GM19240 (cell line): ENCODE measurements around the gene CNGB1.
"Not testable (repeated sequence)": the region's sequence is repeated elsewhere in the genome, so short reads cannot be mapped to it uniquely, and the experiment has no call there.

ENCODE experiments used
- DNase-seq: peaks from one replicate; pipeline ENCODE4 v3.0.0; 2011; ENCODE audit warnings: low spot score; ENCODE audit not compliant: insufficient read length

The CNGB1 gene

GRCh38 chr16:57938484-57938883, 32.4 kb downstream of the CNGB1 start:
- no peak for DNase-seq

DNA sequence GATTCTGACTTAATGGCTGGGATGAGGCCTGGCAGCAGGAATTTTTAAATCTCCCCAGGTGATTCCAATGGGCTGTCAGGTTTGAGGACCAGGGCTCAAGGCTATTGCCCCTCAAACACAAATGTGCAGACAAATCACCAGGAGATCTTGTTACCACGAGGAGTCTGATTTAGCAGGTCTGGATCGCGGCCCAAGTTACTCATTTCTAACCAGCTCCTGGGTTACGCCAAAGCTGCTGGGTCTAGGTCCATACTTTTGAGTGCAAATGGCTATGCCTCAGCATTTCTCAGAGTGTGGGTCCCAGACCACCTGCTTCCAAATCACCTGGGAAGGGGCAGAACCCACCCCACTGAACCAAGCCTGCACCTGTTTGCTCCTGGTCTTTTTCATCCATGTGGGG, 33.1 kb downstream of the CNGB1 start:
- DNase-seq: no peak

- no peak for DNase-seq
Measured at GRCh38 chr16:57935904-57936303, 35.0 kb downstream of the CNGB1 start.

GRCh38 chr16:57930533-57930932, 40.4 kb downstream of the CNGB1 start:
- no peak for DNase-seq

DNA sequence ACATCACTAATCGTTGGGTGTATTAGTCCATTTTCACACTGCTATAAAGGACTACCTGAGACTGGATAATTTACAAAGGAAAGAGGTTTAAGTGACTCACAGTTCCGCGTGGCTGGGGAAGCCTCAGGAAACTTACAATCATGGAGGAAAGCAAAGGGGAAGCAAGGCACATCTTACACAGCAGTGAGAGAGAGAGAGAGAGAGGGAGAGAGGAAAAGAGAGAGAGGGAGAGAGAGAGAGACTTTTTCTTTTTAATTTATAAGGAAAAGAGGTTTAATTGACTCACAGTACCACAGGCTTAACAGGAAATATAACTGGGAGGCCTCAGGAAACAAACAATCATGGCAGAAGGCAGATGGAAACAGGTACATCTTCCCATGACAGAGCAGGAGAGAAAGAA, 41.7 kb downstream of the CNGB1 start:
- no peak for DNase-seq

GRCh38 chr16:57926041-57926440, 44.9 kb downstream of the CNGB1 start:
- DNase-seq: no peak

DNA sequence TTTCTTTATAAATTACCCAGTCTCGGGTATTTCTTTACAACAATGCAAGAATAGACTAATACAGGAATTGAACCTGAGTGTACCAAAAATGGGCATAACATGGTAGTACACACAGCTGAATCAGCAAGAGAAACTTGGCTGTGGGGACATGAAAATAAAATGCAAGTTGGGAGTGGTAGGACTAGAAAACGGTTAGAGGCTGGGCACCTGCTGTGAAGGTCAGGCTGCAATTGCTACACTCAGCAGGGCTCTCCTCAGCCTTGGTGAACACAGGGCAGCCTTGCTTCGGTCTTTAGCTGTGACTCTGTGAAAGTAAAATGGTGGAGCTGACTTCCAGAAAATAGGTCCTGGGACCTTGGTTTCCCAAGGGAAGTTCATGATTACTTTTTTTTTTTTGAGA, 45.6 kb downstream of the CNGB1 start:
- DNase-seq: no peak

DNA sequence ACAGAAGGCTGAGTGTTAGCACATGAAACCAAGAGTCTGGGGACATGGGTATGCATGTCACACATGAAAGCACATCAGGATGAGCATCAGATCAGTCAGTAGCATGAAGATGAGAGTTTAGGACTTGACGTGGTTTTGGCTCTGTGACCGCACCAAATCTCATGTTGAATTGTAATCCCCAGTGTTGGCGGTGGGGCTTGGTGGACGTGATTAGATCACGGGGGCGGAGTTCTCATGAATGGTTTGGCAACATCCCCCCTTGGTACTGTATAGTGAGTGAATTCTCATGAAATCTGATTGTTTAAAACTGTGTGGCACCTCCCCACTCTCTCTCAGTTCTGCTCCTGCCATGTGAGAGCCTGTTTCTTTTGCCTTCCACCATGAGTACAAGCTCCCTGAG, 46.4 kb downstream of the CNGB1 start:
- no peak for DNase-seq

DNA sequence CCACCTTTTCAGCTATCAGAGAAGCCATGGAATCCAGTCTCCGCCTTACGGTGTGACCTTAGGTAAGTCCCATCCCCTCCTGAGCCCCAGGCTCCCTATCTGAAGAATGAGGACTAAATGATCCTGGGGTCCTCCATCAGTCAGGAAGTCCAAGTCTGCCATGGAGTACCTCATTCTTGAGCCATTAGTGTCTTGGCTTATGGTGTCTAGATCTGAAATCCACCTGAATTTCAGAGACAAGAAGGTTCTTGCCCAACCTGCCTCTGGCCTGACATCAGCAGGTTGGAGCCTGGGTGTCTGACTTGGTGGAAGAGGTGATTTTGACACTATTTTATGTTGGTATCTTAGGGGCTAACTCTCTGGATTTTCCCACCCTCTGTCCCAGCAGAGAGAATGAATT, 47.1 kb downstream of the CNGB1 start:
- DNase-seq: no peak

DNA sequence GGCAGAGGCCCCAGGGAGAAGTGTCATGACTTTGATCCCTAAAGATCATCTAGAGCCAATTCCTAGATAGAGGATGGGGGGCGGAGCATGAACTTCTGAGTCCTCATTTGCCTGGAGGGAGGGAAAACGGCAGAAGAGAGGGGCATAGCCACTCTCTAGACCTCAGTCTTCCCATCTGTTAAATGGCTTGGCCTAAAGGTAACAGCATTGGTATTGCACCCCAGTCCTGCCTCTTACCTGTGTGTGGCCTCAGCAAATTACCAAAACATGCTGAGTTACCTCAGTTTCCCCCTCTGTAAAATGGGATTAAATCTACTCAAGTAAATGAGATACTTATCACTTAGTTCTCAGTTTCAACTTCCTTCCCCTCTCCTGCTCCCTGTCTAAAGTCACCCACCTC, 47.5 kb downstream of the CNGB1 start:
- DNase-seq: no peak

- no peak for DNase-seq
Measured at GRCh38 chr16:57920880-57921229, 50.1 kb downstream of the CNGB1 start.

- DNase-seq: no peak
Measured at GRCh38 chr16:57920215-57920879, 50.6 kb downstream of the CNGB1 start.

- no peak for DNase-seq
Measured at GRCh38 chr16:57918994-57919393, 51.9 kb downstream of the CNGB1 start.

- no peak for DNase-seq
Measured at GRCh38 chr16:57918444-57918843, 52.5 kb downstream of the CNGB1 start.

DNA sequence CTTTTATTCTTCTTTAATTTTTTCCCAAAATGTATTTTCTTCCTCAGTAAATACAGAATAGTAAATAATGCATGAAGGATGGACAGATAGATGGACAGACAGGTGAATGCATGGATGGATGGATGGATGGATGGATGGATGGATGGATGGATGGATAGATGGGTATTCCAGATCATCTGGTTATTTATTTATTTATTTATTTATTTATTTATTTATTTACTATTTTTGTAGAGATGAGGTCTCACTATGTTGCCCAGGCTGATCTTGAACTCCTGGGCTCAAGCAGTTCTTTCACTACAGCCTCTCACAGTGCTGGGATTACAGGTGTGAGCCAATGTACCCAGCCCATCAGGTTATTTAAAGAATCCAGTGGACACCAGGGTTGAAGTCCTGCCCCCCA, 53.0 kb downstream of the CNGB1 start:
- DNase-seq: not testable (repeated sequence)

GRCh38 chr16:57917489-57917888, 53.4 kb downstream of the CNGB1 start:
- DNase-seq: not testable (repeated sequence)

DNA sequence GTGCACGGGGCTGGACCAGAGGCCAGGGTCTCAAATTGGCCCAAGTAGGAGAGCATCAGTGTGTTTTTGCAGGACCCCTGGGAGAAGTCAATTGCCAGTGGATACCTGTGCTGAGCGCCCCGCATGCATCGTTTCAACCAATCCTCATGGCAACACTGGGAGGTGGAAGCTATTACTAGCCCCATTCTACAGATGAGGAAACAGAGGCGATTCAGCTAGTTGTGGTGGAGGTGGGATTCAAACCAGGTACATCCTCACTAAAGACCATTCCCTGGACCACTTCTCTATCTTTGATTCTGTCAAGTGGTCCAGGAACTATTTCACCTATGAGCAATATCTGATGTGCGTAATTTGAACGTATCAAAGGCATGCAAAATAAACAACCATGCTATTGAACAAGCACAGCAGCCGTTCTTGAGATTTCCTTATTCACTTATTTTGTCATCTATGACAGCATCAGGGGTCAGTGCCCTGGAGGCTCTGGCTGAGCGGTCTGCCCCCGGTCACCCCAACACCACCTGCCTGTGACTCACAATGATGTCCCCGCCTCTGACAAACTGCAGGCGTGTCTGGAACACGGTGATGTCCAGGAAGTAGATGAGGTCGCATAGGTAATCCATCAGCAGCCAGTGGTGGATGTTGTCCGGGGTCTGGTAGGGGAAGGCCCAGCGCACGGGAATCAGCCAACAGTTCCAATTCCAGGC, 54.0 kb downstream of the CNGB1 start:
- DNase-seq: no peak

DNA sequence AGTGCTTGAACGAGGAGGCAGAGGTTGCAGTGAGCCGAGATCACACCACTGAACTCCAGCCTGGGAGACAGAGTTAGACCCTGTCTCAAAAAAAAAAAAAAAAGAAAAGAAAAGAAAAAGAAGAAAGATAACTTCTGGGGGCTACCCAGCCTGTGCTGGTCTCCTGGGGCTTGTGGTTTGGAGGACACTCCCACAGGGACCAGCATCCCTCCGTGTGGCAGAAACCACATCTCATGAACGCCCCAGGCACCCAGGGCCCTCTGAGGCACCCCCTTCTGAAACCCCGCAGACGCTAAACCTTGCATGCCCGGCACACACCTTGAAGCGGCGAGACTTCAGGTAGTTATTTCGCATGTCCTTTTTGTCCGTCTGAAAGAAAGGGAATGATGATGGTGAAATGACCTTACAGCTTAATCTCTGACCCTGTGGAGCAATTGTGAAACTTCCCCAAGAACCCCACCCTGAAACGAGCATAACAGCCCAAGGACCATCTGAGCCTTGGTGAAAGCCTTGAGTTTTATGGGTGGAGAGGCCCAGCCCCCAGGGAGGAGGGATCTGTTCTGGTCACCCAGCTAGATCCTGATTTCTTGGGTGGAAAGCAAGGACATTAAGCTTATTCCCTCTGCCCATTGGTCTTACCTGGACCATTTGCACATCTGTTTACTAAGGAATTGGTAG, 55.0 kb downstream of the CNGB1 start:
- DNase-seq: no peak

- DNase-seq: no peak
Measured at GRCh38 chr16:57915267-57915666, 55.7 kb downstream of the CNGB1 start.

DNA sequence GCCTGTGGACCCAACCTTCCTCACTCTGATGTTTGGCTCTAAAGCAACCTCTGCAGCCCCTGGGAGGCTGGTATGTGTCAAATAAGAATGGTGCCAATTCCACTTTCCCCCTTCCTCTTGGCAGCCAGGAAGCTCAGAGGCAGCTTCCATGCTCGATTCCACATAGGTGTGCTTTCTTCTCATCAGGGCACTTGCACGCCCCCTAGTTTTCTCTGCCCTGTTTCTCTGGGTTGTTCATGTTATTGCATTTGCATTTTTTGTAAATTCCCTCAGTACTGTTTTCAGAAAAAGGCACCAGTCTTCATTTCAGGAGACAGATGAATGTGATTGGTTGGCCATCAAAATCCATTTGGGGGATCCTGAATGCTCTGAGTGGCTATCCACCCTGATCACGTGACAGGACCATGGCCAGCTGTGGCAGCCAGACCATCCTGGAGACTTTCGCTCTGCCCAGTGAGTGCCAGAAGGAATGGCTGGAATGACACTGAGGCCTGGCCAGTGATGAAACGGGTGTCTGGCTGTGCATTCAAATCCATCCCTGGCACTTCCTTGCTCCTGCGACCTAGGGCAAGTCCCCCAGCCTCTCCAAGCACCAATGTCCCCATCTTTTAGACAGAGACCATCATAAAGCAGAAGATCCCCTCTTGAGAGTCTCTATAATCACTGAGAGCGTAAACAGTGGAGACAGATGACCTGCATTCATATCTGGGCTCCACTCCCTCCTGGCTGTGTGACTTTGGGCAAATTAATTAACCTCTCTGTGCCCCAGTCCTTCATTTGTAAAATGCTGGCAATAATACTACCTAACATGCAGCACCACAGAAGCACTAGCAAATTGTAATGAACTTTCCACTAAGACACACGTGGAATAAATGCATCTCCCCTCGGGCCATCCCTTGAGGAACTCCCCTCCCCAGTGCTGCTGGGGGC, 56.4 kb downstream of the CNGB1 start:
- DNase-seq: no peak

DNA sequence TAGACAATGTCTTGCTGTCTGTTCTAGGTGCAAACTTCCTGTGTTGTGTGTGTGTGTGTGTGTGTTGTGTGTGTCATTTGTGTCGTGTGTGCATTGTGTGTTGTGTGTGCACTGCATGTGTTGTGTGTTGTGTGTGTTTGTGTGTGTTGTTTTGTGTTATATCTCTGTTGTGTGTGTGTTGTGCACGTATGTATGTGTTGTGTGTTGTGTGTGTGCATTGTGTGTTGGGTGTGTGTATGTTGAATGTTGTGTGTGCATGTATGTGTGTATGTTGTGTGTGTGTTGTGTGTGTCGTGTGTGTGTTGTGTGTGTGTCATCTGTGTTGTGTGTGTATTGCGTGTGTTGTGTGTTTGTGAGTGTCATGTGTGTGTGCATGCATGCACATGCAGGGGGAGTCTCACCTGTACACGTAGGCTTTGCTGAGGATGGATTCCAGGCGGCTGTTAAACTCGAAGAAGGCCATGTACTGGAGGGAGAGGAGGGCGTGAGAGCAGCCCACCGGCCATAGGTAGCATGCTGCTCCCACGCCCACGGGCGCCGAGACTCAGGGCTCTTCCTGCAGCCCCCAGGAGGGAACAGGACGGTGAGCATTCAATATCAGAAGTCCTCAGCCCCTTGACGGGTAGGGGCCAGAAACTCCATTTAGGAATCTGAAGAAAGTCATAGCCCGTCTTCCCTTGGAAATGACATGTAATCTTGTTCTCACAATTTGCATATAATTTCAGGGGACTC, 58.2 kb downstream of the CNGB1 start:
- DNase-seq: no peak
